ENCODE results near the gene POLD2. TPM values are rescaled to one million over a fixed set of nuclear protein-coding genes. Genes with fewer than 3 reads are reported as not detected.

Gene POLD2
- total and polyA plus RNA-seq, 8 donors = 68.3 to 116 (median 111) TPM

DNA sequence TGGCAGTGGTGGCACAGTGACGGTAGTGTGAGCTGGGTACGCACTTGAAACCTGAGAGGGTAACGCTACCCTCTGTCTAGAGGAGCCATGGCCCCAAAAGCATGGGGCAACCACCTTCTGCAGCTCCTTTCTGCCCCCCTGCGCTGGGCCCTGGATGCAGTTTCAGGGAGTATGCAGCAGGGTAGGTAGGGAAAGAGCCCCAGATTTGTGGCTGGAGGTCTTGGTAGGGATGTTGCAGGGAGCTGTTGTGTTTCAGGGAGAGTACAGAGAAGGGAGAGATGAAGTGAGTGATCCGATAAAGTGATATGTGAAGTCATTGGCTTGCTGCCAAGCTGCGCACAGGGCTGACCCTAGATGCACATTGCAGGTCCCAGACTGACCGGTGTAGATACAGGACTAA lies 55.3 kb downstream of the POLD2 start:
- DNase-seq = peak in 2 of 4 donors; percentile 16 to 34
- no peak for ATAC-seq
- TF ChIP-seq, protein P1, sequence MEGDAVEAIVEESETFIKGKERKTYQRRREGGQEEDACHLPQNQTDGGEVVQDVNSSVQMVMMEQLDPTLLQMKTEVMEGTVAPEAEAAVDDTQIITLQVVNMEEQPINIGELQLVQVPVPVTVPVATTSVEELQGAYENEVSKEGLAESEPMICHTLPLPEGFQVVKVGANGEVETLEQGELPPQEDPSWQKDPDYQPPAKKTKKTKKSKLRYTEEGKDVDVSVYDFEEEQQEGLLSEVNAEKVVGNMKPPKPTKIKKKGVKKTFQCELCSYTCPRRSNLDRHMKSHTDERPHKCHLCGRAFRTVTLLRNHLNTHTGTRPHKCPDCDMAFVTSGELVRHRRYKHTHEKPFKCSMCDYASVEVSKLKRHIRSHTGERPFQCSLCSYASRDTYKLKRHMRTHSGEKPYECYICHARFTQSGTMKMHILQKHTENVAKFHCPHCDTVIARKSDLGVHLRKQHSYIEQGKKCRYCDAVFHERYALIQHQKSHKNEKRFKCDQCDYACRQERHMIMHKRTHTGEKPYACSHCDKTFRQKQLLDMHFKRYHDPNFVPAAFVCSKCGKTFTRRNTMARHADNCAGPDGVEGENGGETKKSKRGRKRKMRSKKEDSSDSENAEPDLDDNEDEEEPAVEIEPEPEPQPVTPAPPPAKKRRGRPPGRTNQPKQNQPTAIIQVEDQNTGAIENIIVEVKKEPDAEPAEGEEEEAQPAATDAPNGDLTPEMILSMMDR (IDR thresholded peaks at IDR 0.05) = no peak
- H3K9me3 ChIP-seq = no peaks in the 10 kb centered on the region
- no peak overlapping the region for H3K4me3 ChIP-seq
- H3K27ac ChIP-seq = no peak overlapping the region
- peaks cover 0 to 7% of the 10 kb centered on the region in 2 donors for H3K36me3 ChIP-seq
- intact Hi-C loops (cut with DNase I) = no loop called here
- H3K27me3 ChIP-seq = no peaks in the 10 kb centered on the region
- H3K4me1 ChIP-seq = peaks cover 0 to 24% of the 10 kb centered on the region in 2 donors

DNA sequence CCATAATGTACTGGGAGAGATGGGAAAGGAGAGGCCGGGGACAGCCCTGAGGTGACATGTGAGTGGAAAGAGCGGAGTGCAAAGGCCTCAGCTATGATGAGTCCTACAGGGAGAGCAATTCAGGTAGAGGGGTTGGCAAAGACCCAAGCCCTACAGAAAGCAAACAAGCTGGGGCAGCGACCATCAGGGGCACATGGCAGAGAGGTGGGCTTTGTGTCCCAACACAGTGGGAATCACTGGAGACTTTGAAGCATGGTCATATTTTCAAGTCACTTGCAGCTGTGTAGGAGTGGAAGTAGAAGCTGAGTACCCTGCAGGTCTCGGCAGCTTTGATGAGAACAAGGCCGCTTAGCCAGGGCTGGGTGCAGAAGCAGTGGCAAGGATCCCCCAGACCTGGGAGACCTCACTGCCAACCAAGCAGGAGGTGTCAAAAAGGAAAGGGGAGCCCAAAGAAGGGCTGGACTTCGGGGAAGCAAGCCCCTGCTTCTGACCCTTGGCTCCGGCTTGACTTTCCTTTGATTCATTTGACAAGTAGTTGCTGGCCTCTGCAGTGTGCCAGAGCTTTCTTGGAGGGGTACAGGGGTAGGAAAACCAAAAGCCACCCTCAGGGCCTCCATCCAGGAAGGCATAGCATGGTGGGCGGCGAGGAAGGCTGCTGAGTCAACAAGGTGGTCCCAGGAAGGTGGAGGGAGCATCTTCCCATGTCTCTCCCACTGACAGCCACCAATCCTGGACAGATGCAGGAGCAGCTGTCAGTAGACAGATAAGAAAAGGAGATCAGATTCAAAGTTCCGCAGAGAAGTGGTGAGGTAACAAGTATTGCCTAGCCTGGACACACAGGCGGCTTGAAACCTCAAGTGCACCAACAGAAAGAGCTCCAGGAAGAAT lies 56.0 kb downstream of the POLD2 start:
- H3K4me1 ChIP-seq = peaks cover 0 to 16% of the 10 kb centered on the region in 2 donors
- intact Hi-C loops (cut with DNase I) = no loop called here
- H3K36me3 ChIP-seq = peaks cover 0 to 8% of the 10 kb centered on the region in 2 donors
- ATAC-seq = no peak
- TF ChIP-seq, protein P1 (IDR thresholded peaks at IDR 0.05) = no peak
- H3K4me3 ChIP-seq = no peak overlapping the region
- no peaks in the 10 kb centered on the region for H3K27me3 ChIP-seq
- H3K9me3 ChIP-seq = no peaks in the 10 kb centered on the region
- peak in 2 of 4 donors; percentile 32 to 34 for DNase-seq
- H3K27ac ChIP-seq = no peak overlapping the region

DNA sequence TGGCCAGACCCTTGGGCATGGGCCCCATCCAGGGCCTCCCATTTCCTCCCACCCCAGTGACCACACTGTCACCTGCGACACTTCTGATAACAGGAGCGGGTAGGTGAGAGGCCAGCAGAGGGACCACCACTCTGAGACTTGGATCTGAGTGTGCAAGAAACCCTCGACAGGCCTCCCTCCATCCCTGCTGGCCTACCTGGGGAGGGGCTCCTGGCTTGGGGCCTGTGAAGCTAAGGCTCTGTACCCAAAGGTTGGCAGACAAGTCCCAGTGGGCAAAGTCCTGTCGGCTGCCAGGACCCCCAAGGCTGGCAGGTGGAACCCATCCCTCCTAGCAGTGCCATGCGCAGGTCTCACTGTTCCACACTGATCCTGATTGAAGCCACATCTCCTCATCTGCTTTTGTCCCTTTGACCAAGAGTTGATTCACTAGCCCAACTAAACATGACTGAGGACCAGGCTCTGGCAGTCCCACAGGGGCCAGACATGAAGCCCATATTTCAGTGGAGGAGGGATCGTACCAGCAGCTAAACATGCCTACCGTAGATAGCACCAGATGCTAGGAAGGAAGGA lies 56.8 kb downstream of the POLD2 start:
- Histone ChIP-seq H3K36me3 (peaks cover 0 to 15% of the 10 kb centered on the region in 2 donors), H3K27ac (no peak overlapping the region), H3K27me3 (no peaks in the 10 kb centered on the region), H3K9me3 (no peaks in the 10 kb centered on the region), H3K4me1 (peaks cover 0 to 12% of the 10 kb centered on the region in 2 donors), H3K4me3 (no peak overlapping the region)
- ATAC-seq = no peak
- peak in 2 of 4 donors; percentile 27 to 43 for DNase-seq
- TF ChIP-seq, protein P1 (IDR thresholded peaks at IDR 0.05) = no peak
- intact Hi-C loops (cut with DNase I) = no loop called here

DNA sequence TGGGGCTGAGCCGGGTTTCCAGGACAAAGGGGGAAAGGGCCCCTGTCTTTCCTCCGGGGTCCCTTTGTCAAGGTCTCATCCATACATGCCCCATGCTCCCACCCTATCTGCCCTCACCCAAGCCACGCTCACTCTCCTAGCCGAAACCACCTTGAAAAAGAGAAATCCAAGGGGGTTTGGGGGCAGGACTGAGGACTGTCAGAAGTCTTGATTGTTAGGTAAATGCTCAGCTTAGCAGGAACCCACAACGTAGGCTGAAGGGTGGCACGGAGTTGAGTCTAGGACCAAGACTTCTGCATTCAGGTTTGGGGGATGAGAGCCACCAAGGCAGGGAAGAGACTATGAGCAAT lies 57.3 kb downstream of the POLD2 start:
- no peak for DNase-seq
- intact Hi-C loops (cut with DNase I) = no loop called here
- TF ChIP-seq, protein P1 (IDR thresholded peaks at IDR 0.05) = no peak
- ATAC-seq = no peak
- Histone ChIP-seq H3K9me3 (no peaks in the 10 kb centered on the region), H3K27me3 (no peaks in the 10 kb centered on the region), H3K4me3 (no peak overlapping the region), H3K27ac (no peak overlapping the region), H3K36me3 (peaks cover 0 to 20% of the 10 kb centered on the region in 2 donors), H3K4me1 (peaks cover 0 to 12% of the 10 kb centered on the region in 2 donors)

DNA sequence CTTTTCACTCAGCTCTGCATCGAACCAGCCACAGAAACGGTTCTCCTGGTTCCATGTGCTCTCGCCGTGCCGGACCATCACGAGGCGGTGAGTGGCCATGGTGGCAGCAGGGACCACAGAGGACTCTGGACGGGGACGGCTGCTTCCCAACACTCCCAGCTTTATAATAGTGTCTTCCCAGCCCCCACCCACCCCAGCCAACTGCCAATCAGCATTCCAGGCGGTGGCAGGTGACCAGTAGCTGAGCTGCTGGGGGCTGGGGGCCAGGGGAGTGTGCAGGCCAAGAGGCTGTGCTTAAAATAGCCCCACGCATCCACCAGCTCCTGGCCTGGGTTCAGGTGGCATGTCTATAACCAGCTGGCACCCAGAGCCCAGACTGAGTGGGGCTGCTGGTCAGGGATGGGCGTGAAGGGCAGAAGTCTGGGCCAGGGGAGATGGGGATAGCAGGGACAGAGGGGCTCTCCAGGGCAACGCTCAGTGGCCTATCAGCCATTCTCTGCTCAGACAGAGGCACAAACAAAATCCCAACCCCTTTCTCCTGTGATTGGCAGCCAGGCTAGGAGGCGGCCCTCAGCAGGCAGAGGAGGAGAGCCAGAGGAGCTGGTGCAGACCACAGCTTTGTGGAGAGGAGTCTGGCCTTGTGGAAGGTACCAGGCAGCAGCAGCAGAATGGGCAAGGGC lies 57.8 kb downstream of the POLD2 start, which contains the start of gene PGAM2:
Gene PGAM2 (minus strand): TSS at position 137 of the 680 bp plus-strand sequence. CDS start 38 bp downstream, at position 99.
- ATAC-seq (peak; percentile 19), DNase-seq (peak in 2 of 4 donors; percentile 32 to 75)
- intact Hi-C loops (cut with DNase I) = no loop called here
- H3K36me3 ChIP-seq = peaks cover 0 to 25% of the 10 kb centered on the region in 2 donors
- peaks cover 0 to 12% of the 10 kb centered on the region in 2 donors for H3K4me1 ChIP-seq
- H3K9me3 ChIP-seq = no peaks in the 10 kb centered on the region
- H3K4me3 ChIP-seq = no peak within 1 kb of the TSS
- H3K27ac ChIP-seq = no peak within 1 kb of the TSS
- no peaks in the 10 kb centered on the region for H3K27me3 ChIP-seq
- TF ChIP-seq, protein P1 (IDR thresholded peaks at IDR 0.05) = no peak

Data from left lung (tissue), 10 donors.